HL-60 (cell line): ENCODE data around the gene PON3.

Experiments used
- DNase-seq, 2 experiments: peaks; one replicate each; pipeline ENCODE4 v3.0.0-alpha.2; 2010 to 2020; ENCODE audit warnings: low read depth in 1 of 2, low spot score in 1 of 2
- H3K27ac ChIP-seq: fragments of 250-450 bp; sonication (Bioruptor Pico); replicated peaks from 2 replicates; pipeline ENCODE4 v1.5.1; 2020; ENCODE audit warnings: mild to moderate bottlenecking, moderate library complexity
- H3K27me3 ChIP-seq: fragments of 250-450 bp; sonication (Bioruptor Pico); 2 replicates; pipeline ENCODE4 v1.5.1; 2021; ENCODE audit warnings: mild to moderate bottlenecking, moderate library complexity; ENCODE audit not compliant: insufficient read depth, poor library complexity, severe bottlenecking
- H3K4me3 ChIP-seq: replicated peaks from 2 replicates; pipeline ENCODE4 v1.5.1; 2011; ENCODE audit warnings: mild to moderate bottlenecking, control low read depth, low read length; ENCODE audit not compliant: insufficient read depth
- CTCF ChIP-seq: IDR thresholded peaks from one replicate; pipeline ENCODE4 v1.5.1; 2011; ENCODE audit warnings: low read length, control low read depth, inconsistent platforms; ENCODE audit not compliant: insufficient read depth
- GABPA ChIP-seq: IDR thresholded peaks from 2 replicates; pipeline ENCODE4 v1.6.1; 2012; ENCODE audit warnings: low read depth
- POLR2AphosphoS5 ChIP-seq: IDR thresholded peaks from 2 replicates; pipeline ENCODE4 v1.6.1; 2012; ENCODE audit warnings: low read depth
- REST ChIP-seq: IDR thresholded peaks from 2 replicates; pipeline ENCODE4 v1.6.1; 2012; ENCODE audit warnings: low read depth; ENCODE audit not compliant: insufficient replicate concordance
- SPI1 ChIP-seq: IDR thresholded peaks from 2 replicates; pipeline ENCODE4 v1.6.1; 2012; ENCODE audit warnings: low read depth, mild to moderate bottlenecking, borderline replicate concordance
- long read RNA-seq: library from polyadenylated mRNA; unstranded; transcript quantifications from one replicate; pipeline ENCODE4 v2.0.0, GENCODE V29; 2020

Gene PON3
- long read RNA-seq, result 0 reads

GRCh38 chr7:95396136-95397032 lies at the start of gene PON3:
PON3 (minus strand) TSS chr7:95396375; CDS start chr7:95396350, 25 bp downstream.
- no peak for TF ChIP-seq REST
- no peak for TF ChIP-seq CTCF
- no peak for TF ChIP-seq POLR2AphosphoS5
- TF ChIP-seq GABPA, result no peak
- TF ChIP-seq SPI1, result no peak
- Histone ChIP-seq H3K4me3 (peak within 1 kb of the TSS; percentile 26), H3K27me3 (peaks cover 15% of the 10 kb centered on the region), H3K27ac (no peak within 1 kb of the TSS)
- no peak for DNase-seq

- Histone ChIP-seq H3K27ac (no peak overlapping the region), H3K27me3 (no peaks in the 10 kb centered on the region), H3K4me3 (no peak overlapping the region)
- TF ChIP-seq CTCF (no peak), GABPA (no peak), POLR2AphosphoS5 (no peak)
- no peak for DNase-seq
Measured at GRCh38 chr7:95444796-95445195, 48.6 kb upstream of the PON3 start.

GRCh38 chr7:95441042-95441823 lies 45.1 kb upstream of the PON3 start:
- Histone ChIP-seq H3K4me3 (no peak overlapping the region), H3K27me3 (no peaks in the 10 kb centered on the region), H3K27ac (no peak overlapping the region)
- TF ChIP-seq SPI1 (no peak), REST (no peak)
- no peak for DNase-seq

GRCh38 chr7:95440394-95441038 lies 44.3 kb upstream of the PON3 start:
- TF ChIP-seq CTCF, result no peak
- no peak for TF ChIP-seq REST
- no peak for TF ChIP-seq SPI1
- no peak for TF ChIP-seq GABPA
- TF ChIP-seq POLR2AphosphoS5, result no peak
- DNase-seq, result no peak
- no peak overlapping the region for H3K4me3 ChIP-seq
- no peak overlapping the region for H3K27ac ChIP-seq
- H3K27me3 ChIP-seq, result no peaks in the 10 kb centered on the region
